HepG2 (cell line): ENCODE results near the gene OVCA2. TPM values are rescaled to one million over a fixed set of nuclear protein-coding genes. Genes with fewer than 3 reads are reported as not detected.

Experiments
- ETV6 ChIP-seq: sonication (generic); formaldehyde crosslinking; conservative IDR thresholded peaks from 2 replicates; pipeline ENCODE4 v1.4.0; 2020; ENCODE audit warnings: missing genetic modification reagents
- GFI1 ChIP-seq: sonication (generic); formaldehyde crosslinking; IDR thresholded peaks from 2 replicates; pipeline ENCODE4 v1.5.0; 2020; ENCODE audit warnings: missing genetic modification reagents, mild to moderate bottlenecking, borderline replicate concordance
- HDAC1 ChIP-seq: sonication (generic); formaldehyde crosslinking; IDR thresholded peaks from 2 replicates; pipeline ENCODE4 v1.5.1; 2020; ENCODE audit warnings: mild to moderate bottlenecking, missing genetic modification reagents
- HNF1B ChIP-seq: sonication (generic); formaldehyde crosslinking; IDR thresholded peaks from 2 replicates; pipeline ENCODE4 v1.5.1; 2020; ENCODE audit warnings: mild to moderate bottlenecking, moderate library complexity, missing genetic modification reagents
- MXI1 ChIP-seq: IDR thresholded peaks from 3 replicates; pipeline ENCODE4 v1.6.1; 2012; ENCODE audit warnings: low read depth, low read length, inconsistent platforms, borderline replicate concordance
- MYNN ChIP-seq: sonication (generic); formaldehyde crosslinking; IDR thresholded peaks from 2 replicates; pipeline ENCODE4 v1.4.0; 2020; ENCODE audit warnings: mild to moderate bottlenecking, low read depth, missing genetic modification reagents
- PAF1 ChIP-seq: IDR thresholded peaks from 2 replicates; pipeline ENCODE4 v1.6.1; 2016; ENCODE audit warnings: missing genetic modification reagents, missing compliant biosample characterization
- PHF8 ChIP-seq: sonication (generic); formaldehyde crosslinking; IDR thresholded peaks from 2 replicates; pipeline ENCODE4 v1.5.0; 2020; ENCODE audit warnings: missing genetic modification reagents
- SOX5 ChIP-seq: IDR thresholded peaks from 2 replicates; pipeline ENCODE4 v1.6.1; 2016; ENCODE audit warnings: borderline replicate concordance
- SP1 ChIP-seq, 2 experiments: fragments of 450-650 bp in 1 of 2; sonication (generic) in 1 of 2; formaldehyde crosslinking in 1 of 2; IDR thresholded peaks; 2 replicates each; pipeline versions ENCODE4 v1.4.0 to v1.6.1; 2016 to 2020; ENCODE audit warnings: missing genetic modification reagents in 1 of 2
- TOPORS ChIP-seq: sonication (generic); formaldehyde crosslinking; IDR thresholded peaks from 2 replicates; pipeline ENCODE4 v1.8.0; 2023; ENCODE audit warnings: mild to moderate bottlenecking, missing genetic modification reagents
- ZFP91 ChIP-seq: sonication (generic); formaldehyde crosslinking; IDR thresholded peaks from 2 replicates; pipeline ENCODE4 v1.9.0; 2022; ENCODE audit warnings: missing genetic modification reagents, mild to moderate bottlenecking, borderline replicate concordance
- ZNF260 ChIP-seq: sonication (generic); formaldehyde crosslinking; IDR thresholded peaks from 2 replicates; pipeline ENCODE4 v1.4.0; 2020; ENCODE audit warnings: missing genetic modification reagents, low read depth, mild to moderate bottlenecking, borderline replicate concordance
- ZNF282 ChIP-seq: fragments of 450-650 bp; IDR thresholded peaks from 2 replicates; pipeline ENCODE4 v1.6.1; 2018; ENCODE audit not compliant: partially characterized antibody
- ZNF468 ChIP-seq: sonication (generic); formaldehyde crosslinking; IDR thresholded peaks from 2 replicates; pipeline ENCODE4 v1.8.0; 2022; ENCODE audit warnings: mild to moderate bottlenecking, moderate library complexity, missing genetic modification reagents
- ZNF775 ChIP-seq: sonication (generic); formaldehyde crosslinking; IDR thresholded peaks from 2 replicates; pipeline ENCODE4 v1.4.0; 2020; ENCODE audit warnings: missing genetic modification reagents, mild to moderate bottlenecking, moderate library complexity, borderline replicate concordance
- ZNF784 ChIP-seq: sonication (generic); formaldehyde crosslinking; IDR thresholded peaks from 2 replicates; pipeline ENCODE4 v1.5.1; 2020; ENCODE audit warnings: missing genetic modification reagents, mild to moderate bottlenecking, borderline replicate concordance
- ZNF790 ChIP-seq: sonication (generic); formaldehyde crosslinking; IDR thresholded peaks from 2 replicates; pipeline ENCODE4 v1.8.0; 2022; ENCODE audit warnings: missing genetic modification reagents, mild to moderate bottlenecking, borderline replicate concordance
- ZNF878 ChIP-seq: sonication (generic); formaldehyde crosslinking; IDR thresholded peaks from 2 replicates; pipeline ENCODE4 v1.8.1; 2023; ENCODE audit warnings: mild to moderate bottlenecking, missing genetic modification reagents, moderate library complexity
- polyA plus RNA-seq, 8 experiments: library from polyadenylated mRNA; depleted of rRNA in 3 of 8; stranded (reverse) in 7 of 8; unstranded in 1 of 8; fragments of >200 nt; fragmentation: Illumina TruSeq in 4 of 8; extraction: Trizol in 4 of 8; gene quantifications; 2 replicates each; pipeline versions ENCODE4 v1.2.1 to v1.2.3, GENCODE V29; 2011 to 2016; ENCODE audit warnings: low read depth in 4 of 8, missing spikeins in 1 of 8, mixed read lengths in 1 of 8; ENCODE audit not compliant: insufficient read depth in 1 of 8
- total RNA-seq, 5 experiments: library from RNA; depleted of rRNA; stranded (reverse); fragments of >200 nt; fragmentation: Illumina TruSeq; extraction: Trizol; gene quantifications; 2 replicates each; pipeline ENCODE4 v1.2.3, GENCODE V29; 2016; ENCODE audit warnings: low read depth in 1 of 5
- TF ChIP-seq, protein P1 (sequence below): sonication (generic); formaldehyde crosslinking; conservative IDR thresholded peaks from 2 replicates; pipeline ENCODE4 v1.8.0; 2022; ENCODE audit warnings: missing genetic modification reagents
- TF ChIP-seq, protein P2 (sequence below): sonication (generic); formaldehyde crosslinking; IDR thresholded peaks from 2 replicates; pipeline ENCODE4 v1.4.0; 2020; ENCODE audit warnings: mild to moderate bottlenecking, missing genetic modification reagents

The OVCA2 gene
- total and polyA plus RNA-seq, 2 of the 13 experiments (the other 11 are each of a cell fraction or from before 2014, with no cell fraction given) = 23.7 to 28.2 TPM

DNA sequence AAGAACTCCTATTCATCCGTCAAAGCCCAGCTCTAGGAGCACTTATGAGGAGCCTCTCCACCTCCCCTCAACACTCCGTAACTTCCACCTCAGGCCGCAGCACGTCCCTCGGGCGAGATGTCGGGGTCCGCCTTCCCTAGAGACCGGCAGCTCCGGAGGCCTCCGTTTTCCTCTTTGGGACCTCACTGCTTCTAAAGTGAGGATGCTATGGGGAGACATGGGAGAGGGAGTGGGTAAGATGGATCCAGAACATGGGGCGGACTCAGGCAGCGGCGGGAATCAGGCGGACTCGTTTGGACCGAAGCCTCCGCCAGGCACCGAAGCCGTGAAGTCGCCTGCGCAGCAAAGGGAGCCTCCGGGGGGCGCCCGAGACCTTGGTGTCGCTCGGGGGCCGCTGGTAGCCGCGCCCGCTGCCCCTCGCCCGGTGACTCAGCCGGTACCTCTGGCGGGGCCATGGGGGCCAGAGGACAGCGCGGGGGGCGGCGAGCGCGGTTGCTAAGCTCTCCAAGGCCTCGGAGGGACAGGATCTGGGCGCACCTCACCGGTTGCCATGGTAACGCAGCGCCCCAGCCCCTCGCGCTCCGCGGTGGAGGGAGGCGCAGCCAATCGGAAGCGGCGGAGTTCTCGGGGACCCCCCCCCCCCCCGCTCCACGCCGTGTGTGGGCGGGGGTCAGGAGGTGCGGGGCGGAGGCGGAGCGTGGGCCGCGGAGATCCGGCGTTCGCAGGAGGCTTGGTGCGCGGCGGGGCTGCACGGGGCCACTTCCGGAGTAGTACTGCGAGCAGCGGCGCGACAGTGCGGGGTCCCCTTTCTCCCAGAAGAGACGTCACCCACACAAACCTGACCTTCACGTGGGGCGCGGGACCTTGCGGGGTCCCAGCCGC, 11.8 kb downstream of the OVCA2 start (continued):
- no peak for TF ChIP-seq ZNF784 (CRISPR knock-in tag)
- TF ChIP-seq, protein P1, sequence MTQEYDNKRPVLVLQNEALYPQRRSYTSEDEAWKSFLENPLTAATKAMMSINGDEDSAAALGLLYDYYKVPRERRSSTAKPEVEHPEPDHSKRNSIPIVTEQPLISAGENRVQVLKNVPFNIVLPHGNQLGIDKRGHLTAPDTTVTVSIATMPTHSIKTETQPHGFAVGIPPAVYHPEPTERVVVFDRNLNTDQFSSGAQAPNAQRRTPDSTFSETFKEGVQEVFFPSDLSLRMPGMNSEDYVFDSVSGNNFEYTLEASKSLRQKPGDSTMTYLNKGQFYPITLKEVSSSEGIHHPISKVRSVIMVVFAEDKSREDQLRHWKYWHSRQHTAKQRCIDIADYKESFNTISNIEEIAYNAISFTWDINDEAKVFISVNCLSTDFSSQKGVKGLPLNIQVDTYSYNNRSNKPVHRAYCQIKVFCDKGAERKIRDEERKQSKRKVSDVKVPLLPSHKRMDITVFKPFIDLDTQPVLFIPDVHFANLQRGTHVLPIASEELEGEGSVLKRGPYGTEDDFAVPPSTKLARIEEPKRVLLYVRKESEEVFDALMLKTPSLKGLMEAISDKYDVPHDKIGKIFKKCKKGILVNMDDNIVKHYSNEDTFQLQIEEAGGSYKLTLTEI (CRISPR knock-in tag) = no peak
- TF ChIP-seq MYNN = no peak
- TF ChIP-seq ZNF790 (CRISPR knock-in tag) = no peak
- TF ChIP-seq ZNF878 (CRISPR knock-in tag) = no peak
- TF ChIP-seq, protein P2, sequence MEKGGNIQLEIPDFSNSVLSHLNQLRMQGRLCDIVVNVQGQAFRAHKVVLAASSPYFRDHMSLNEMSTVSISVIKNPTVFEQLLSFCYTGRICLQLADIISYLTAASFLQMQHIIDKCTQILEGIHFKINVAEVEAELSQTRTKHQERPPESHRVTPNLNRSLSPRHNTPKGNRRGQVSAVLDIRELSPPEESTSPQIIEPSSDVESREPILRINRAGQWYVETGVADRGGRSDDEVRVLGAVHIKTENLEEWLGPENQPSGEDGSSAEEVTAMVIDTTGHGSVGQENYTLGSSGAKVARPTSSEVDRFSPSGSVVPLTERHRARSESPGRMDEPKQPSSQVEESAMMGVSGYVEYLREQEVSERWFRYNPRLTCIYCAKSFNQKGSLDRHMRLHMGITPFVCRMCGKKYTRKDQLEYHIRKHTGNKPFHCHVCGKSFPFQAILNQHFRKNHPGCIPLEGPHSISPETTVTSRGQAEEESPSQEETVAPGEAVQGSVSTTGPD = no peak
- TF ChIP-seq PAF1 (CRISPR knock-in tag) = no peak
- TF ChIP-seq MXI1 = peak; percentile 26; the same call in 1 of the 3 replicates
- TF ChIP-seq HDAC1 (CRISPR knock-in tag) = peak; percentile 38; the same call in 1 of the 2 replicates
- TF ChIP-seq ZNF775 (CRISPR knock-in tag) = no peak
- TF ChIP-seq ZFP91 (CRISPR knock-in tag) = peak; percentile 55; the same call in 1 of the 2 replicates
- TF ChIP-seq ETV6 (CRISPR knock-in tag) = no peak
- no peak; the same call in 1 of the 2 replicates for TF ChIP-seq ZNF468 (CRISPR knock-in tag)
- TF ChIP-seq ZNF282 = no peak
- no peak for TF ChIP-seq ZNF260
- no peak for TF ChIP-seq HNF1B (CRISPR knock-in tag)
- TF ChIP-seq PHF8 (CRISPR knock-in tag) = no peak; the same call in 1 of the 2 replicates
- TF ChIP-seq SOX5 (CRISPR knock-in tag) = no peak
- TF ChIP-seq SP1 (IDR thresholded peaks at IDR 0.05) = no peak
- TF ChIP-seq SP1 (CRISPR knock-in tag; IDR thresholded peaks at IDR 0.05) = no peak
- TF ChIP-seq TOPORS (CRISPR knock-in tag) = no peak
- no peak for TF ChIP-seq GFI1 (CRISPR knock-in tag)
